Neutrophil (primary cell): ENCODE measurements around the gene ELF1.
A peak's percentile ranks its signal among the peaks of the same experiment; 100 is the strongest.

Experiments
- H3K27ac ChIP-seq: fragments of 200-600 bp; sonication (generic); 2 replicates; pipeline ENCODE4 v1.5.1; 2016; ENCODE audit warnings: mild to moderate bottlenecking, moderate library complexity
- H3K27me3 ChIP-seq: fragments of 200-600 bp; sonication (generic); 2 replicates; pipeline ENCODE4 v1.6.0; 2016; ENCODE audit warnings: mild to moderate bottlenecking
- H3K36me3 ChIP-seq: fragments of 200-600 bp; sonication (generic); 2 replicates; pipeline ENCODE4 v1.5.1; 2017
- H3K4me1 ChIP-seq, 2 experiments: fragments of 200-600 bp in 1 of 2; sonication (generic) in 1 of 2; 1 replicate in 1 of 2; 2 replicates in 1 of 2; pipeline versions ENCODE4 v1.5.1 to v1.6.1; 2013 to 2016; ENCODE audit warnings: low read depth in 1 of 2, low read length in 1 of 2, mild to moderate bottlenecking in 1 of 2, moderate library complexity in 1 of 2; ENCODE audit not compliant: control insufficient read depth in 1 of 2, insufficient read depth in 1 of 2
- H3K4me3 ChIP-seq, 2 experiments: fragments of 200-600 bp in 1 of 2; sonication (generic) in 1 of 2; 1 replicate in 1 of 2; 2 replicates in 1 of 2; pipeline ENCODE4 v1.5.1; 2013 to 2016; ENCODE audit warnings: low read depth in 1 of 2, low read length in 1 of 2, mild to moderate bottlenecking in 1 of 2, moderate library complexity in 1 of 2
- H3K9me3 ChIP-seq: fragments of 200-600 bp; sonication (generic); 2 replicates; pipeline ENCODE4 v1.5.1; 2016
- CTCF ChIP-seq: fragments of 200-600 bp; sonication (generic); IDR thresholded peaks from 2 replicates; pipeline ENCODE4 v1.5.1; 2016; ENCODE audit warnings: antibody characterized with exemption

Gene ELF1

GRCh38 chr13:41060724-41061074 lies 41.6 kb upstream of the ELF1 start:
- Histone ChIP-seq H3K4me1 (peaks cover 39 to 41% of the 10 kb centered on the region in 2 experiments), H3K36me3 (peaks cover 8% of the 10 kb centered on the region), H3K27me3 (no peaks in the 10 kb centered on the region), H3K4me3 (peak overlapping the region; percentile 96 to 100), H3K9me3 (no peaks in the 10 kb centered on the region), H3K27ac (peak overlapping the region; percentile 94)
- TF ChIP-seq CTCF: no peak

DNA sequence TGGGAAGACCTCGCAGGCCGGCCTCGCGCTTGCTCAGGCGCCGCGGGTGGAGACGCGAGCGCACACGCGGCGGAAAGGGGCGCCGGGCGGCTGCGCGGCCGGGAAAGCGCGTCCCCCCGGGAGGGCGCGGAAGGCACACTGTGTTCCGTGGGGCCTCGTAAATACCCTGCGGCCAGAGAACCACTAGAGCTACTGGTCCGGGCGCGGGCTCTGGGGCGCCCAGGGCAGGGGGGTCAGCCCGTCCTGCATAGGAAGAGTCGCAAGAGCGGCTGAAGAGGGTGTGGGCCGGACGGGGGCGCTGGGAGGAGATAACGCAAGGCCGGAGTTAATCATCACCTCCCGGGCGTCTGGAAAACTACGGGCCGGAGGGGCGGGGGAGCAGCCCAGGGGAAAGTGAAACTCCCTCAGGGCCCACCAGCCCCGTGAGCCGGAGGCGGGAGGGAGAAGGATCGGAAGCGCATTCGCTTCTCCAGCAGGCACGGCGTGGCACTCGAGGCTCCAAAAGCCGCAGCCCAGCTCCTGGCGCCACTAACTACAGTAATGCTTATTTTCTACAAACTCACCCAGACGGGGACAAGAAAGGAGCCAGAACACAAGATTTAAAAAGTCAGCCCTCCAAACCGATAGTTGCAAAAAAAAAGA lies 41.1 kb upstream of the ELF1 start:
- TF ChIP-seq CTCF: peak; percentile 61
- Histone ChIP-seq H3K27me3 (no peaks in the 10 kb centered on the region), H3K9me3 (no peaks in the 10 kb centered on the region), H3K36me3 (peaks cover 3% of the 10 kb centered on the region), H3K27ac (peak overlapping the region; percentile 94), H3K4me1 (peaks cover 39 to 41% of the 10 kb centered on the region in 2 experiments), H3K4me3 (peak overlapping the region; percentile 96 to 100)

DNA sequence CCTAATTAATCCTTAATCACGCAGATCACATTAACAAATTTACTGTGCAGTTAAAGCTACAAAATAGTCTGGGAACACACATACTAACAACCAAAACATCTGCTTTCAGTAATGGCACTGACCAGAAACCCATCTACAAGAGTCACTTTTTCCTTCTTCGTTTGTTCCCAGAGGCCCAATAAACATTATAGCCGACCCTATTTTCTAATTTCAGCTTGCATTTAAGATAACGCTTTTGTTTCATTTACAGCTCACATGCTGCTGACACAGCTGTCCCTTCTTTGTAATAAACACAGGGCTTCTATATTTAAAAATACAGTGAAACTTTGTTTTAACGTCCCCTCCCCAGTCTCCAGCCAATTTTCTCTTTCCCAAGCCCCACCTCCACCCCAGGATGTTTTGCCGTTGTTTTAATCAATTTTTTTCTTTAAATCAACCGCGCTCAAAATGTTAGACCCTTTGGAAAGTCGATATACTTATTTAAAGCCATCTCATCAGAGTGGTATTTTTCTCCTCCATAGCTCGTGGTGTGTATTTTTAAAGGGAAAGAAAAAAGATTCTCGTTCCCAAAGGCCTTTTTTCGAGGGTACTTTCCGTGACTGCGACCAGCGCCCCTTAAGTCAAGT lies 40.5 kb upstream of the ELF1 start:
- Histone ChIP-seq H3K4me1 (peaks cover 41 to 43% of the 10 kb centered on the region in 2 experiments), H3K27ac (peak overlapping the region; percentile 94), H3K9me3 (no peaks in the 10 kb centered on the region), H3K4me3 (peak overlapping the region; percentile 96 to 100), H3K36me3 (no peaks in the 10 kb centered on the region), H3K27me3 (no peaks in the 10 kb centered on the region)
- no peak for TF ChIP-seq CTCF

DNA sequence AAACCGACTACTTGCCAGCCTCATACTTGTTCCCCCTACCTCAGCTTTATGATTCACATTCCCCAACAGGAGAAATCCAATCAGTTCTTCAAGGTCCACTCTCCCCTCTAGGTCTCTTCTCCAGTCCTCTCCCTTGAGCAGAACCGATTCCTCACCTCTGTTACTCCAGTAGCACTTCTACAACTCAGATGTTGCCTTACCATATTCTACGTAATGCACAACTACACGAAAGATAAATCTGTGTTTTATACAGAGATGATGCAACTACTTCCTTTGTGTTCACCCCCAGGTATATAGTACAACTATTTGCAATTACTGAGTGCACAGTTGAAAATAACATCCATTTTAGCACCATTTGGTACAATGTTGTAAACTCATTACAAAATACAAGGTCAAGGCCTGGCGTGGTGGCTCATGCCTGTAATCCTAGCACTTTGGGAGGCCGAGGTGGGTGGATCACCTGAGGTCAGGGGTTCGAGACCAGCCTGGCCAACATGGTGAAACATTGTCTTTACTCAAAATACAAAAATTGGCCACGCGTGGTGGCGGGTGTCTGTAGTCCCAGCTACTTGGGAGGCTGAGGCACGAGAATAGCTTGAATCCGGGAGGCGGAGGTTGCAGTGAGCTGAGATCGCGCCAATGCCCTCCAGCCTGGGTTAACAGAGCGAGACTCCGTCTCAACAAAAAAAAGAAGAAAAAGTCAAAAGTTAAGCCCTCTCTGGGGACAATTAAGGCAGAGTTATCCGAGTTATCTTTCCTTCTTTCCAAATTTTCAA lies 39.4 kb upstream of the ELF1 start:
- no peak for TF ChIP-seq CTCF
- no peaks in the 10 kb centered on the region for H3K9me3 ChIP-seq
- H3K27me3 ChIP-seq: no peaks in the 10 kb centered on the region
- H3K27ac ChIP-seq: peak overlapping the region; percentile 94
- peaks cover 51 to 54% of the 10 kb centered on the region in 2 experiments for H3K4me1 ChIP-seq
- no peaks in the 10 kb centered on the region for H3K36me3 ChIP-seq
- no peak overlapping the region for H3K4me3 ChIP-seq

DNA sequence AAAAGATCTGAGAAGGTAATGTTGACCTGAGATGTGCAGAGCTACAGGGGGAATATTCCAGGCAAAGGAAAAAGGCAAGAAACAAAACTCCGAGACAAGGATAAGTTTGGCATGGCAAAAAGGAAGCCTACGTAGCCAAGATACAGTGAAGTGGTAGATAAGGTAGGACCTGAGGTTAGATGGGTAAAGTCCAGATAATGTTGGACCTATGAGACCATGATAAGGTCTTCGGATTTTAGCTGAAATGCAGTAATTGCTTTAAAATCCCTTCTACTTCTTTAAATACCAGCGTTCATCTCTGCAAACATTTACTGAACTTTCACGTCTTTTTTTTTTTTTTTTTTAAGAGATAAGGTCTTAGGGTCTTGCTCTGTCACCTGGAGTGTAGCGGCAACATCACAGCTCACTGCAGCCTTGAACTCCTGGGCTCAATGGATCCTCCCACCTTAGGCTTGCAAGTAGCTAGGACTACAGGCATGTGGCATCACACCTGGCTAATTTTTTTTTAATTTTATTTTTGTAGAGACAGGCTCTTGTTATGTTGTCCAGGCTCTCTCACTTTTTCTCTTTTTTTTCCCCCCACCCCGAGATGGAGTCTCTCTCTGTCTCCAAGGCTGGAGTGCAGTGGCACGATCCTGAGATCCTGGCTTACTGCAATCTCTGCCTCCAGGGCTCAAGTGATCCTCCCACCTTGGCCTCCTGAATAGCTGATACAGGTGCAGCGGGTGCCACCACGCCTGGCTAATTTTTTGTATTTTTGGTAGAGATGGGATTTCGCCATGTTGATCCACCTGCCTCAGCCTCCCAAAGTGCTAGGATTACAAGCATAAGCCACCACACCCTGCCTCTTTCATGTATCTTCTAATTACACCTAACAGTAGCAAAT lies 38.0 kb upstream of the ELF1 start:
- no peak for TF ChIP-seq CTCF
- no peaks in the 10 kb centered on the region for H3K27me3 ChIP-seq
- peak overlapping the region; percentile 35 for H3K27ac ChIP-seq
- H3K36me3 ChIP-seq: no peaks in the 10 kb centered on the region
- peaks cover 43 to 54% of the 10 kb centered on the region in 2 experiments for H3K4me1 ChIP-seq
- H3K9me3 ChIP-seq: no peaks in the 10 kb centered on the region
- H3K4me3 ChIP-seq: no peak overlapping the region
